HG03442 (cell line): ENCODE data around the gene URAD.
A peak's percentile ranks its signal among the peaks of the same experiment; 100 is the strongest.
"Not testable (repeated sequence)": the region's sequence is repeated elsewhere in the genome, so short reads cannot be mapped to it uniquely, and the experiment has no call there.

Experiments
- ATAC-seq: cut with Tn5 transposase; IDR thresholded peaks from one replicate; pipeline ENCODE4 v1.9.1; 2021; ENCODE audit warnings: mild to moderate bottlenecking, moderate library complexity; ENCODE audit not compliant: unreplicated experiment

URAD gene

DNA sequence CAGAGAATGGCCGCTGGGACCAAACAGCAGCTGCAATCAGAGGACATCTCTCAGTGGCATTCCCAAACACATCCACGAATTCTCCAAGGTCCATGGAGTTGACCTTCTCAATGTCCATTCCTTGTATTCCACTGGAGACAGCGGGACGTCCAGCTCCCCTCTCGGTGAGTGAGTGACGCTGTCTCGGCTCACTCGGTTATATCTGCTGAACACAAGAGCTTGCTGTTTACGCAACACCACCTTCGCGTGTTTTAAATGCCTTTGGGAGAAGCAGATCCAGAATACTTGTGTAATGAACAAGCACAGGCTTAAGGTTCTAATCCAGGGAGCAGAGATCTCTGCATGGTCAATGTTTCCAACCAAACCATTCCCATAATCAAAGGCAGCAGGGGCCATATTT lies at the start of gene URAD:
URAD (minus strand) TSS at position 174 of the 400 bp plus-strand sequence; CDS start at position 118, 56 bp downstream.
- ATAC-seq = no peak

- ATAC-seq = no peak
Observed at GRCh38 chr13:28037399-28037798, 48.9 kb upstream of the URAD start.

GRCh38 chr13:28035146-28035782 lies 46.8 kb upstream of the URAD start:
- ATAC-seq = no peak

- ATAC-seq = no peak
Observed at GRCh38 chr13:28033894-28034655, 45.6 kb upstream of the URAD start.

GRCh38 chr13:28032438-28032837 lies 43.9 kb upstream of the URAD start:
- ATAC-seq = not testable (repeated sequence)

DNA sequence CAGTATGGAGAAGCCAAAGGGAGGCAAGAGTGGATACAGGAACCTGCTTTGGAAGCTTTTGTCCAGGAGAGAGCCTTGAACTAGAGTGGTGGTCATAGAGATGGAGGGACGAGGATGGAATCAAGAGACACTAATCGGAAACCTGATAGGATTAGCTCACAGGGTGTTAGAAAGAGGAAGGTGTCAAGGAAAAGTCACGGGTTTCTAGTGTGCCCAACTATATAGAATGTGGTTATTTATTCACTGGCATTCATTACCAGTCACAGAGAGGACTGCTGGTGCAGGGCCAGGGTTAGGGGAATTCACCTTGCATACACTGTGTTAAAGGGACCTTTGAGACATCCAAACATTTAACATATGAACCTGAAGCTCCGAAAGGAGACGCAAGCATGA lies 43.4 kb upstream of the URAD start:
- ATAC-seq = no peak

DNA sequence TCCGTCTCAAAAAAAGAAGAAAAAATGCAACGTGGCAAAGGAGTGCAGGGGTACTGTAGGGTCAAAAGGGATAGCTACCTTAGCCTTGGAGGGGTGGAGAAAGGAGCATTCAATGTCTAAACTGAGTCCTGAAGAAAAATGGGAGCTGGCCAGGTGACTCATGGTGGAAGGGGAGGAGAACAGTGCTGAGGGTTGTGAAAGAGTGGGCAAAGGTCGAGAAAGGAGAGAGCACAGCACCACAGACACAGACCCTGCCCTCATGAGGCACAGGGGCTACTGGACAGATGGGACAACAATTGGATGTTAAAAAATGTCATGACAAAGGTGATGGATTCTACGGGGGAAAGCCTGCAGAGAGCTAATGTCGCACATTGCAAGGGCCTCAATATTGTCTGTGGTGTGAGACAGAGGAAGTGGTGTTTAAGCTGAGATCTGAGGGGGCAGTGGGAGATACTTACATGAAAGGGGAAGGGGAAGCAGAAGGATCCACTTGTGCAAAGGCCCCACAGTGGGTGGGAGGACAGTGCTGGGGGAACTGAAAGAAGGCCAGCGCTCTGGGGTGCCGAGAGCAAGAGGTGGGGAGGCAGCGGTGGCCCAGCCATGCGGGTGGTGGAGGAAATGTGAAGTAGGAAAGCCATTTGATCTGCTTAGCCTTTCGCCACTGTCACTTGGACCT lies 42.9 kb upstream of the URAD start:
- no peak for ATAC-seq

DNA sequence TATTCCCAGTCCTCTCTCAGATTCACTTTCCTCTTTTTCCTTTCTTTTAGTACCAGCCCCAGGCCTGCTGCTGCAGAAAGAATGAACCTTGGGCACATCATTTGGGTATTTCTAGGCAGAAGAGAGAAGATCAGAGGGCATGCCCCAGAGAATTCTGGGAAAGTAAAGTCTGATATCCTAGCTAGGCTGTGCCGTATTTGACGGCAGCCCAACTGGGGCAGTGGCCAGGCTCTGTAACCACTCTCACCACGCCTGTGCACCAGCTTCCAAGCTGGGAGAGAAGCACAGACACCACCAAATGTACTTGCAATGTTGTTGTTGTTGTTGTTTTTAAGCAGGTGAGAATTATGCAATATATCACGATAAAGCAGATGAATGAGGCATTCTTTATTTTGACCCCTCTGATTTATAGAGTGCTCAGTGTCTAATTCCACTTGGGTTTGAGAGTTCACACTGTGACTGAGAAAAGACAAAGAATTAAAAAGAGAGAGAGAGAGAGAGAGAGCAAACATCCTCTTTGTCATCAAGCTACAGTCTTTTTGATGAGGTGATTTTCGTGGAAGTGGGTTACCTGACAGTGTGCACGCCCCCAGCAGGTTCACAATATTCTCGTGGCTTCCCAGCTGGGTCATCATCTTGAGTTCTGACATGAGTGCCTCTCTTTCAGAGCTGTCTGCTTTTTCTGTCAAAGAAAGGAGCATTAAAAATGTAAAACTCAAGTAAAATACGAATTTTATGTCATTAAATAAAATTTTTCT lies 39.3 kb upstream of the URAD start:
- no peak for ATAC-seq

DNA sequence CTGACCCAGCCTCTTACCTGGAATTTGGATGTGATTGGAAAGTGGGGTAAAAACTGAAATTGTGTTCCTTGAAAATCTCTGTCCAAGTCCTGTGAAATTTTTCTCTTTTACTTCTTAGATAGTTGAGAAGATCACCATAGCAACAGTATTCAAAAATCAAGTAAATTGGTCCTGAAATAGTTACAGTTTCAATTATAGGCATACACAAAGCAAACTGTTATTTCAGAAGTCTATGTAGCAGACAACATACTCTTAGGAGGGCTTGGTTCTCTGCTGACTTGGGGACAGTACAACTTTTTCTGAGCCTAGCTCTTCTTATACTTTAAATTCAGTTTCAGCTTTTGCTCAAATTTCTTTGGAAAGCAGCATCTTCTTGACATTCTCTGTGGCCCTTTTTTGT lies 38.6 kb upstream of the URAD start:
- ATAC-seq = no peak

- ATAC-seq = no peak
Observed at GRCh38 chr13:28026508-28026907, 38.0 kb upstream of the URAD start.

DNA sequence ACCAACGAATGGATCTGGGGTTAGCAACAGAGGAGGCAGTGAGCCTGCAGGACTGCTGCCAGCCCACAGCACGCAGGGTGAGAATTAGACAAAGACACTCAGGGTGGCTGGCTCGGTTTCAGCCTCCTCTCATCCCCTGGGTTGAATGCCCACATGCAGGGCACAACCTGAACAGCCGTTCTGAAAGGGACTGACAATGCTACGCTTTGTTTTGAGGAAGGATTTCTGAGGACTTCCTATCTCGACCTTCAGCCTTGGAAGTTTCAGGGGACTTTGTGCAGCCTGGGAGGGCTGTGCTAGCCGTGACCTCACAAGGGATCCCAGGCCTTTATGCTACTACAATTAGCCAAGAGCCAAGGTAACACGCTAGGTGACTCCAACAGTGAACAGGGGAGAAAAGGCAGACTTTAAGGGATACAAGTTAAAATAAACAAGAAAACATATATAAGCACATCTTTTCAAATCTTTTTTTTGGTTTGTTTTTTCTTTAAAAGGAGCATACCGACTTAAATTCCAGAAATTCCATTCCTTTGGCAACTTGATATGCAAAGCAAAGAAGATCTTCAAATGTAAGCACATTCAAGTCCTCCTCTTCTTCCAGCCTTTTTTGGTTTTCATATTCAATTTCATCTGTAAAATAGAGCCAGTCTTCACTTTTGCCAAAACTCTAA lies 34.5 kb upstream of the URAD start:
- ATAC-seq = no peak

DNA sequence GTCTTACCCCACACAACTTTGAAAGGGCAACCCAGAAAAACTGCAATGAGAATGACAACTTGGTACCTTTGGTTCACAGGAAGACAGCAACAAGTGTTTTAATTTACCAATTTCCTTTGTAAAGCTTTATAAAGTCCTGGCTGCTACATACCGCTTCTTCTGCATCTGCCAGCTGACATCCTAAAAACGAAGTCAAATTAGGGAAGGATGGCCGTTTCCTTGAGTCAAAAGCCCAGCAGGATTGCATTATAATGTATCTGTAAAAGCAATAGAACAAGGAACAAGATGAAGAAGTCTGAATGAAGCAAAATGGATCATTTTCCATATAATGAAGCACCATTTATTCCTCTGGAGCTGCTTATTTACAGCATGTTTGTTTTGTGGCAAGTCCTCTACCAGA lies 25.8 kb upstream of the URAD start:
- ATAC-seq = no peak

DNA sequence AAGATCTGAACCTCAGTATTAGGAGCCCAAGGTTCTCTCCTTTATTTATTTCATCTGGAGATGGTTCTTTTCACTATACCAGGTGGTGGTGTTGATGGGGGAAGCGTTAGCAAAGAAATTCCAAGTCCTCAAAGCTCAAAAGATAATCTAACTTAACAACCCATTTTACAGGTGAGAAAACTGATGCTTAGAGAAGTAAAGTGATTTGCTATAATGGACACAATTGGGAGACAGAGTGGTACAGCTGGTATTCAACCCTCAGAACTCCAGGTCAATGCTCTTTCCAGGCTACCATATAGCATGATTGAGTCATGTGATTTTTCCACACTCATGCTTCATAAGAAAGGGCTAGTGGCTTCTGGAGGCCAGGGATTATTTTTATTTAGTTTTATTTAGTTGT lies 25.0 kb upstream of the URAD start:
- ATAC-seq = no peak

DNA sequence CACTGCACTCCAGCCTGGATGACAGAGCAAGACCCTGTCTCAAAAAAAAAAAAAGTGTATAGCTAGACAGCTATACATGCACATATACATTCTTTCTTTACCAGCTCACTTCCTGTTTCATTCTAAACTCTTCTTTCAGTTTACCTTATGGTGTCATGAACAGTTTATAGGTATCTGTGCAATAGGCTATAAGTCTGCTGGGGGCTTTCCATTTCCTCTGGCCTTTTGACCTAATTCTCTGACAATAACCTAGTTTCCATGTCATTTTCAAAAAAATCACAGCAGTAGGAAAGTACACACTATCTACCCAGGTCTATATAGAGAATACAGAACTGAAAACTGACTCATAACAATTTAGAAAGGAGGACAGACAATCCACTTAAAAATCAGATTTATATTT lies 24.4 kb upstream of the URAD start:
- ATAC-seq = peak; percentile 84

DNA sequence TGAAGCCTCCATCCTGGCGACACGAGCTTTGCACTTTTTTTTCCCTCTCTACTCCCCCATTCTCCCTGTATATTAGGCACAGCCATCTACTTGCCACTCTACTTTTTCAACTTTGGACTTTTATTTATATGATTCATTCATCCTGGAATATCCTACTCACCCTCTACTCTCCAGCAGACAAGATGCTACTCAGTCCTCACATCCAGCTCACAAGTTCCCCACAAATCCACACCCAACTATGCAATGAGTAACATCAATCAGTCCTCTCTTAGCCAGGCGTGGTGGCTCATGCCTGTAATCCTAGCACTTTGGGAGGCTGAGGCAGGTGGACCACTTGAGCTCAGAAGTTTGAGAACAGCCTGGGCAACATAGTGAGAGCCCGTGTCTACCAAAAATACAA lies 23.9 kb upstream of the URAD start:
- ATAC-seq = no peak

DNA sequence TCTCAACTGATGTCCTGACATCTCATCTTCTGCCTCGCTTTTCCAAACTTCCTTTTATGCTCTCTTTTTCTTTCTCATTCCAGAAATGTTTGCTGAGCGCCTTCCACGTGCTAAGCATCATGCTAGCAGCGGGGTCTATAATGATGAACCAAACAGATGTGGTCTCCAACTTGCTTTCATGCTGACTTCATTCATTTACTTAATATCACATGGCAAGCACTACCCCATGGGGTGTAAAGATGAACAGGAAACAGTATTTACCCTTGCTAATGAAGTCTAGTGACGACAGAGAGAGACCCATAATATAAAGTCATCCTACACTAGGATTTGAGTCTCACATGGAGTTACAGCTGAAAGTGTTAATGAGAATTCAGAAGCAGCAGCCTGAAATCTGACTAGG lies 21.6 kb upstream of the URAD start:
- ATAC-seq = no peak

- not testable (repeated sequence) for ATAC-seq
Observed at GRCh38 chr13:28005016-28005415, 16.5 kb upstream of the URAD start.

GRCh38 chr13:28002886-28003698 lies 14.6 kb upstream of the URAD start:
- ATAC-seq = no peak

GRCh38 chr13:28001837-28002473 lies 13.5 kb upstream of the URAD start:
- no peak for ATAC-seq
